GM12892 (cell line): ENCODE measurements around the gene RHEB.

Source experiments
- DNase-seq: peaks from one replicate; pipeline ENCODE4 v3.0.0; 2011; ENCODE audit not compliant: insufficient read length
- FAIRE-seq: peaks from 2 replicates; lab custom pipeline; 2011; peaks lifted over from hg19 to GRCh38; lab: Jason Lieb, UNC
- POLR2A ChIP-seq: IDR thresholded peaks from 2 replicates; pipeline ENCODE4 v1.6.1; 2011; ENCODE audit warnings: low read depth, low read length, control low read depth
- POLR2AphosphoS5 ChIP-seq: IDR thresholded peaks from 2 replicates; pipeline ENCODE4 v1.6.1; 2011; ENCODE audit warnings: low read depth, low read length, control low read depth
- TAF1 ChIP-seq: IDR thresholded peaks from 2 replicates; pipeline ENCODE4 v1.6.1; 2011; ENCODE audit warnings: low read depth, mild to moderate bottlenecking, control low read depth, low read length, borderline replicate concordance

Gene RHEB

DNA sequence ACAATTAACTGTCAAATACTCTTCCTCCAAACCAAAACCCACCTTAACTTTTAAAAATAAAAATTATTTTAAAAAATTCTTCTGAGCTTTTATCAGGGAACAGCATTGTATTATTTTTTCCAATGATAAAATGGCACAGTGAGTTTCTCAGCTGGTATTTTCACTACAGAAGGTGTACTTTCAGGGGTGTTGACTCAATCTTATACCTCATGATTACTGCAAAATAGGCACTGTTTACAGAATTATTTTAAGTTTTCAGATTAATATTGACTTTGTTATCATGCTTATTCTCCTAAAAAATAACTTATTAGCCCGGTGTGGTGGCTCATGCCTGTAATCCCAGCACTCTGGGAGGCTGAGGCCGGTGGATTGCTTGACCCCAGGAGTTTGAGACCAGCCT, 24.3 kb downstream of the RHEB start:
- TF ChIP-seq TAF1 (no peak), POLR2A (no peak), POLR2AphosphoS5 (no peak)
- FAIRE-seq = no peak

DNA sequence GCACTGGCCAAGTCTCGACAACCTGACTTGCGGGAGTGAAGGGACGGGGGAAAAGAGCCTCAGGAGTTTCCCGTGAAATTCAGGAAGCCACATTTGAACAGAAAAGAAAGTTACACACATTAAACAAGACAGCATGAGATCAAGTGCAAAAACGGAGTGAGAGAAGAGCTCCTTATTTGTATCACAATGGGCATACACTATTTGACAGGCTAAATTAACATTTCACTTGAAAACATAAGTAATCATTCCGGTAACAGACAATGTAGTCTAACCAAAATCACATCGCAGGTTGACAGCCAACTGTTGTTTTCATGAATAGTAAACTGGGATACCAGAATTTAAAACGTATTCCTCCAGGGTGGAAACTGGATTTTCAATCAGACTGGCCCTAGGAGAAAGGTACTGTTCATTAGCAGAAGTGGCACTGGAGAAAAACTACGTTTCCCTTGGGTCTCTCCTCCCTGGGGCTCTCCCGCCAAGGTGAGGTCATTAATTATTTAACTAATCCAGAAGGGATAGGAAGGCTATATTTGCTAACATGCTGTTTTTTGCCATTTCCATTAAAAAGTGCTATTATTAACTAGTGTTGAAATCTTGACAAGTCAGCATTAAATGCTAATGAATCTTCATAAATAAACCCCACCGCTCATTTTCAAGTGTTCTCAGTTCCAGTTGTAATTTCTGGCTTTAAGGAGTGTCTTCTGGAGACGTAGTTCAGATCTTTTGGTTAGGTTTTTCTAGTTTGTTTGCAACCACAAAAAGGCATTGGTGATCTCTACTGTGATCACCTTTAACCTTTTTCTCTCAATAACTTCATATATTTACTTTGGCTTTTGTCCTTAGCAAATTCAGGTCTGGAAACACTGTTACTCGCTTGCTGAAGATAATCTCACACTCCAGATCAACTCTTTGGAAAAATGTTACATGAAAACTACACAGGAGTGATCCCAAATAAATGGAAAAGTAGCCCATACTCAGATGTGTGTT, 25.1 kb downstream of the RHEB start:
- FAIRE-seq (no peak), DNase-seq (no peak)
- no peak for TF ChIP-seq POLR2A
- TF ChIP-seq TAF1 = no peak
- TF ChIP-seq POLR2AphosphoS5 = no peak

More for the DNA sequence above, 24.3 kb downstream of the RHEB start:
- DNase-seq = no peak

DNA sequence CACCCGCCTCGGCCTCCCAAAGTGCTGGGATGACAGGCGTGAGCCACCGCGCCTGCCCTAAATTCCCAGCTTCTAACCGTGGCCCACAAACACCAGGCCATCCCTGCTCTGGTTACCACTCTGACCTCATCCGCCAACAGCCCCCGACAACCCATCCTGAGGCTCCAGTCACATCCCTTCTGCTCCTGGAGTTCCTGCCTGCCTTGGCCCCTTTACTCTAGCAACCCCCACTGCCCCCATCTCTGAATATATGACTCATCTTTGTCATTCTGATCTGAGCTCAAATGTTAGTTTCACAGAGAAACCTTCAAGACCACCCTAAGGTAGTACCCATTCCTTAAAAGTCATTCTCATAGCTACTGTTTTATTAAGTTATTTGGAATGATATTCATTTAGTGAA, 26.6 kb downstream of the RHEB start:
- TF ChIP-seq POLR2A (no peak), POLR2AphosphoS5 (no peak), TAF1 (no peak)
- no peak for DNase-seq
- no peak for FAIRE-seq

DNA sequence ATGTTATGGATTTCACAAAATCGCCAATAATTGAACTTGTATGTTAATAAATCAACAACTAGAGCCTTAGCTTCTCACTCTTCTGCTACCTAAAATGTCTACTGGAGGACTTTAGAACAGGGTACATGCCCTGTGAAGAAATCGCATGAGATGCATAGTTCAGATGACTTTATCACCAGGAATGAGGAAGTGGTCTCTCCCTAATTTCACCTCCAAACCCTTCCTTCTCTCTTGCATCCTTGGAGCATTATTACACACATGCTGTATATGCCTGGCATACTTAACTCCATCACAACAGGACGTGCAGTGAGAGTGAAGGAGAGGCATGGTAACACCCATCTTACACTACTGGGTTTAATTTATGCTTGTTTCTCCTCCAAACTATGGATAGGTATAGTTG, 27.8 kb downstream of the RHEB start:
- TF ChIP-seq POLR2AphosphoS5 (no peak), TAF1 (no peak), POLR2A (no peak)
- no peak for FAIRE-seq
- DNase-seq = no peak

DNA sequence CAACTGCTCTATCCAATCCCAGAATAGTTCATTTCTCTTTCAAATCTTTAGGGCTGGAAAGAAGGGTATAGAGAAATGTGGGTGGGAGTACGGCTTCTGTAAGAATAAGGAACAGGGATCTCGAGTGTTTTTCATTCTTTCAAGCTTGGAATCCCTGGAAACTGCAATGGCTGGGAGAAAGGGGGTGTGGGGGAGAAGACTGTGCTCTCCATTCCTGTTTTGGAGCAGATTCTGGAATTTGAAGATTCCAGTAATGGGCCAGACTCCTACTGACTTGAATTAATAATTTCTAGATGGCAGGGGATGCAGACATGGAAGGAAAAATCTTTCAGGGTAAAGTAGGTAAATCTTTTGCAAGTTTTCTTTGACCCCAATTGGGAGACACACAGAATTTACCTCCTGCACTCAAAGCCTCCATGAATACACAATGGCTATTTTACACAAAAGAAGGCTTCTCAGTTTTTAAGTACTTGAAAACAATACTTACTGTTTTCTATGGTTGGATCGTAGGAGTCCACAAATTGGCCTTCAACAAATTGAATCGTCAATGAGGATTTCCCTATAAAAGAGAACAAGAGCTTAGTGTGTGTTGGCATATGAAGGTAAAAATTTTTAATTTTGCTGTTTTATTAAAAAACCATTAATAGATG, 29.1 kb downstream of the RHEB start:
- TF ChIP-seq POLR2A (no peak), TAF1 (no peak)
- DNase-seq (no peak), FAIRE-seq (no peak)

DNA sequence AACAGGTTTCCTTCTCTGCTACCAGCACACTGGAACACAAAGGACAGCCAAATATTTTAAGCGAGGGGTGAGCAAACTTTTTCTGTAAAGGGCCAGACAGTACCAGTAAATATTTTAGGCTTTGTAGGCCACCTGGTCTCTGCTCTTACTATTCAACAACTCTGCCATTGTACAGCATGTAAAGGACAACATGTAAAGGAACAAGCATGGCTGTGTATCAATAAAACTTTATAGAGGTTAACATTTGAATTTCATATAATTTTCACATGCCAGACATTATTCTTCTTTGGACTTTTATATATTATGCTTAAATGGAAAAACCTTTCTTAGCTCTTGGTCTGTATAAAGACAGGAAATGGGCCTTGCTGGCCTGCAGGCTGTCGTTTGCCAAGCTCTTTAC, 30.2 kb downstream of the RHEB start:
- DNase-seq = no peak

DNA sequence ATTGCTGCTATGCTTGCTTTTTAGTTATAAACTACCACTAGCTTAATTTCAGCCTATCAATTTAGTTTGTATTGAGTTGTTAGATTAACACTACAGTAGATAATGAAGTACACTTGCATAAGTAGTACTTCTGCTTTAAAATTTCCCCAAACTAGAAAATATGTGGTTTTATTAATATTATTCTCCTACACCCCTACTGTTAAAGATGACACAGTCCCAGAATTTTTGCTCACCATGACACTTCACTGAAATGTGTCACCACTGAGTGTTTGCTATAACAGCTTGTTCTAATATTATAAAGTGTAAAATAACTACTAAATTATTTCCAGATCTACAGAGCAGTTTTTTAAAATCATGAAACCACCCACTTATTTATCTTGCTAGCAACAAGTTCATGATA, 31.6 kb downstream of the RHEB start:
- FAIRE-seq = no peak
- DNase-seq = no peak
- TF ChIP-seq POLR2A = no peak
- no peak for TF ChIP-seq TAF1
- TF ChIP-seq POLR2AphosphoS5 = no peak

More for the DNA sequence above, 30.2 kb downstream of the RHEB start:
- FAIRE-seq = no peak
- TF ChIP-seq TAF1 (no peak), POLR2AphosphoS5 (no peak), POLR2A (no peak)

DNA sequence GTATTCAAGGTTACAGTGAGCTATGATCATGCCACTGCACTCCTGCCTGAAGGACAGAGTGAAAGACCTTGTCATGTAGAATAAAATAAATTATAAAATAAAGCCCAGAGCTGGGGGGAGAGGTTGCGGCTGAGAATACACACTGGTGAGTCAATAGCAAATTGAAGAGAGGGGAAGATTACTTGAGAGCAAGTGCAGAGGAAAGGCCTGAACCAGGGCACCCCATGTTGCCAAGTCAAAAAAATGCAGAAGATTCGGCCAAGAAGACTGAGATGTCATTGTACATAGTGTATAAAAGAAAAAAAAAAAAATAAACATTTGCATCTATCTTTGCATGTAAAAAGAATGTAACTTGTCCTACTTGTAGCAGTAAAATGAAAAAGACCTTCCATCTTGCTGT, 32.5 kb downstream of the RHEB start:
- FAIRE-seq = no peak
- DNase-seq = no peak
- TF ChIP-seq POLR2AphosphoS5 (no peak), TAF1 (no peak), POLR2A (no peak)

DNA sequence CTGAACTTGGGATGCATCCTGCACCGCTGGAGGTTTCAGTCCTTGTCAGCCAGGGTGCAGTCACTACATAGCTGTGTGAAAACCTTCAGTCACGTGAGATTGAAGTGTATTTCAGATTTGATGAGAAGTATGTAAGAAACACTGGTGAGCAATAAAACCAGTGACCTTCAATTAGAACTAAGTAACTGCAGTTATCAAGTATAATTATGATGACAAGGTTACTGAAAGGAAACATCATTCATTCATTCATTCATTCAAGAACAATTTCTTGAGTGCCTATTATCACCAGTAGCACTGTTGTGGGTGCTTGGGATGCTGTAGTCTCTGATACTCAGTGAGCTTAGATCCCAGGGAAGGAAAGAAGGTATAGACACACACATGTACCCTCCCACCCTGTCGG, 33.6 kb downstream of the RHEB start:
- FAIRE-seq = no peak
- TF ChIP-seq TAF1 (no peak), POLR2A (no peak), POLR2AphosphoS5 (no peak)
- DNase-seq = no peak

DNA sequence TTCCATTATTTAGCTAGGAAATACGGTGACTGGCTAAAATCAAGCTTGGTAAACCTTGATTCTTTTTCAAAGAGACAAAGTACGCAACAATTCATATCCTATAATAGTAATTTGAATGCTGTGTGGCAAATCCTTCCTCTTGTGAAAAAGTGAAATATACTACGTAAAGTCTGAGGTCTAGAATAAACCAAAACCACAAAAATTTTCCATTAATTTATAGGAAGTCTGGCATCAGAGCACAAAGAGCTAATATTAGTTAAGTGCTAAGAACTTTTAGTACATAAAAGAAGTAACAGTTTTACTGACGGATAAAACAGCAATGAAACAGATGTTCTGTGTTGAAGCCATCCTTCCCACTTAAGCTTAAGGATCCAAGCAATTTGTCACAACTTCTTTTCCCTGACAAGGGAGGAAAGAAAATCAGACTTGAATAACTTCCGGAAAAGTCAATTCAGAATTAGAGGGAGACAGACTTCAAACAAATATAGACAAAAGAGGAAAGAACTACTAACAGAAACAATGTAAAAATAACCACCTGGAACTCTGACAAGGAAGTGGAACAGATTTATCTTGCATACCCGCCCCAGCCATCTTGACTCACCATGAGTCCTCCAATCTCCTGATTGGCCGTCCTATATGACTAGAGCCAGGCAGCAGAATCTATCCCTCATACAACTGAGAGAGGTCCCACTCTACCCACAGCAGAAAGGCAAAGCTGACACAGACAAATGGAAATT, 34.6 kb downstream of the RHEB start:
- DNase-seq = no peak
- TF ChIP-seq POLR2A (no peak), TAF1 (no peak), POLR2AphosphoS5 (no peak)
- FAIRE-seq = no peak

DNA sequence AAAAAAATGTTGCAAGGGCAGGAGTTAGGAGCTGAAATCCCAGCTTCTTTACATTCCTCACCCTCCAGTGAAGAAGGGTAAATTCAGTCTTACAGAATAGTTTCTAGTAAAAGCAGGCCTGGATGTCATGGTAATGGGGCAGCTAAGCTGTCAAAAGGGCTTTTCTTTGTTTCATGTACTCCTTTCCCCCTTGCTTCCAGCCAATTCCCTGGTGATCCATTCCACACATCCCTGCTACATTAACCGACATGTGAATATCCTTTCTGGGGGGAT, 36.0 kb downstream of the RHEB start:
- no peak for TF ChIP-seq TAF1
- TF ChIP-seq POLR2A = no peak
- TF ChIP-seq POLR2AphosphoS5 = no peak
- FAIRE-seq = no peak
- no peak for DNase-seq
